ENCODE results near the gene WASHC2C.
"Not testable (repeated sequence)": the region's sequence is repeated elsewhere in the genome, so short reads cannot be mapped to it uniquely, and the experiment has no call there.

- TF ChIP-seq, protein P1, sequence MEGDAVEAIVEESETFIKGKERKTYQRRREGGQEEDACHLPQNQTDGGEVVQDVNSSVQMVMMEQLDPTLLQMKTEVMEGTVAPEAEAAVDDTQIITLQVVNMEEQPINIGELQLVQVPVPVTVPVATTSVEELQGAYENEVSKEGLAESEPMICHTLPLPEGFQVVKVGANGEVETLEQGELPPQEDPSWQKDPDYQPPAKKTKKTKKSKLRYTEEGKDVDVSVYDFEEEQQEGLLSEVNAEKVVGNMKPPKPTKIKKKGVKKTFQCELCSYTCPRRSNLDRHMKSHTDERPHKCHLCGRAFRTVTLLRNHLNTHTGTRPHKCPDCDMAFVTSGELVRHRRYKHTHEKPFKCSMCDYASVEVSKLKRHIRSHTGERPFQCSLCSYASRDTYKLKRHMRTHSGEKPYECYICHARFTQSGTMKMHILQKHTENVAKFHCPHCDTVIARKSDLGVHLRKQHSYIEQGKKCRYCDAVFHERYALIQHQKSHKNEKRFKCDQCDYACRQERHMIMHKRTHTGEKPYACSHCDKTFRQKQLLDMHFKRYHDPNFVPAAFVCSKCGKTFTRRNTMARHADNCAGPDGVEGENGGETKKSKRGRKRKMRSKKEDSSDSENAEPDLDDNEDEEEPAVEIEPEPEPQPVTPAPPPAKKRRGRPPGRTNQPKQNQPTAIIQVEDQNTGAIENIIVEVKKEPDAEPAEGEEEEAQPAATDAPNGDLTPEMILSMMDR (IDR thresholded peaks at IDR 0.05), result not testable (repeated sequence)
- not testable (repeated sequence) for TF ChIP-seq POLR2A (IDR thresholded peaks at IDR 0.05)
These were observed 10.0 kb upstream of the WASHC2C start for GRCh38 chr10:45717053-45717452.

Measured in uterus (tissue), 2 donors.